K562 (cell line): ENCODE measurements around the gene PIM3. TPM values are rescaled to one million over a fixed set of nuclear protein-coding genes. Genes with fewer than 3 reads are reported as not detected.

Experiments used
- ATF2 ChIP-seq: sonication (generic); formaldehyde crosslinking; IDR thresholded peaks from 2 replicates; pipeline ENCODE4 v1.8.1; 2022; ENCODE audit warnings: missing genetic modification reagents
- CSDE1 ChIP-seq, 2 experiments: fragments of 450-650 bp; IDR thresholded peaks; 2 replicates each; pipeline ENCODE4 v1.6.1; 2016; ENCODE audit warnings: mild to moderate bottlenecking in 1 of 2
- E2F8 ChIP-seq: fragments of 450-650 bp; IDR thresholded peaks from 2 replicates; pipeline ENCODE4 v1.7.1; 2018; ENCODE audit warnings: mild to moderate bottlenecking, low read depth; ENCODE audit not compliant: partially characterized antibody
- KDM5B ChIP-seq: fragments of 200-600 bp; sonication (generic); IDR thresholded peaks from 2 replicates; pipeline ENCODE4 v1.6.1; 2012; ENCODE audit warnings: low read depth, mild to moderate bottlenecking, moderate library complexity, low read length, control low read depth, inconsistent platforms; ENCODE audit not compliant: insufficient replicate concordance
- MNT ChIP-seq, 2 experiments: fragments of 450-650 bp; conservative IDR thresholded peaks; 2 replicates each; pipeline ENCODE4 v1.6.1; 2017; ENCODE audit warnings: mild to moderate bottlenecking in 2 of 2, moderate library complexity in 2 of 2
- NR2C1 ChIP-seq, 2 experiments: fragments of 450-650 bp; IDR thresholded peaks; 2 replicates each; pipeline ENCODE4 v1.6.1; 2017; ENCODE audit warnings: mild to moderate bottlenecking in 2 of 2, antibody characterized with exemption in 1 of 2, inconsistent platforms in 1 of 2, missing compliant biosample characterization in 1 of 2, missing genetic modification characterization in 1 of 2
- POLR2A ChIP-seq: fragments of 450-650 bp; conservative IDR thresholded peaks from 2 replicates; pipeline ENCODE4 v1.6.1; 2016
- PRDM10 ChIP-seq: fragments of 450-650 bp; IDR thresholded peaks from 2 replicates; pipeline ENCODE4 v1.6.1; 2018; ENCODE audit not compliant: partially characterized antibody
- PTBP1 ChIP-seq: fragments of 200-400 bp; formaldehyde crosslinking; IDR thresholded peaks from 2 replicates; pipeline ENCODE4 v1.6.1; 2017; ENCODE audit warnings: low read depth, low read length
- TEAD2 ChIP-seq: fragments of 450-650 bp; IDR thresholded peaks from 2 replicates; pipeline ENCODE4 v1.6.1; 2016; ENCODE audit warnings: missing genetic modification characterization, control low read depth, missing compliant biosample characterization
- ZNF217 ChIP-seq: sonication (generic); formaldehyde crosslinking; IDR thresholded peaks from 2 replicates; pipeline ENCODE4 v1.8.0; 2022; ENCODE audit warnings: mild to moderate bottlenecking, missing genetic modification reagents
- ZNF584 ChIP-seq: fragments of 200-800 bp; sonication (Bioruptor generic); IDR thresholded peaks from 2 replicates; pipeline ENCODE4 v1.6.1; 2016; ENCODE audit warnings: low read depth, mild to moderate bottlenecking, missing genetic modification characterization, missing compliant biosample characterization
- ZNF780A ChIP-seq: fragments of 250-450 bp; sonication (Bioruptor Pico); IDR thresholded peaks from 2 replicates; pipeline ENCODE4 v1.5.0; 2021; ENCODE audit warnings: mild to moderate bottlenecking
- polyA plus RNA-seq, 8 experiments: library from polyadenylated mRNA; depleted of rRNA in 4 of 8; stranded (reverse) in 5 of 8; unstranded in 3 of 8; fragments of >200 nt; fragmentation: Nextera tagmentation in 2 of 8; fragmentation: Illumina TruSeq in 1 of 8; extraction: Ambion mirVana in 2 of 8; extraction: Trizol in 1 of 8; gene quantifications; 2 replicates each; pipeline versions ENCODE4 v1.2.1 to v1.2.3, GENCODE V29; 2011 to 2014; ENCODE audit warnings: inconsistent platforms in 1 of 8, missing spikeins in 1 of 8
- total RNA-seq, 7 experiments: library from RNA; depleted of rRNA in 6 of 7; stranded (reverse); fragments of >200 nt in 6 of 7; fragmentation: Illumina TruSeq in 2 of 7; extraction: Trizol in 2 of 7; gene quantifications; 2 replicates each; pipeline versions ENCODE4 v1.2.1 to v1.2.3, GENCODE V29; 2011 to 2021; ENCODE audit warnings: low replicate concordance in 1 of 7
- TF ChIP-seq, protein P1 (sequence below): sonication (generic); formaldehyde crosslinking; IDR thresholded peaks from 2 replicates; pipeline ENCODE4 v1.4.0; 2020; ENCODE audit warnings: mild to moderate bottlenecking, missing genetic modification reagents

Gene PIM3
- total and polyA plus RNA-seq, 9 of the 15 experiments (the other 6 are each of a cell fraction or from before 2014, with no cell fraction given), result 0.24 to 40.5 (median 5.3) TPM

DNA sequence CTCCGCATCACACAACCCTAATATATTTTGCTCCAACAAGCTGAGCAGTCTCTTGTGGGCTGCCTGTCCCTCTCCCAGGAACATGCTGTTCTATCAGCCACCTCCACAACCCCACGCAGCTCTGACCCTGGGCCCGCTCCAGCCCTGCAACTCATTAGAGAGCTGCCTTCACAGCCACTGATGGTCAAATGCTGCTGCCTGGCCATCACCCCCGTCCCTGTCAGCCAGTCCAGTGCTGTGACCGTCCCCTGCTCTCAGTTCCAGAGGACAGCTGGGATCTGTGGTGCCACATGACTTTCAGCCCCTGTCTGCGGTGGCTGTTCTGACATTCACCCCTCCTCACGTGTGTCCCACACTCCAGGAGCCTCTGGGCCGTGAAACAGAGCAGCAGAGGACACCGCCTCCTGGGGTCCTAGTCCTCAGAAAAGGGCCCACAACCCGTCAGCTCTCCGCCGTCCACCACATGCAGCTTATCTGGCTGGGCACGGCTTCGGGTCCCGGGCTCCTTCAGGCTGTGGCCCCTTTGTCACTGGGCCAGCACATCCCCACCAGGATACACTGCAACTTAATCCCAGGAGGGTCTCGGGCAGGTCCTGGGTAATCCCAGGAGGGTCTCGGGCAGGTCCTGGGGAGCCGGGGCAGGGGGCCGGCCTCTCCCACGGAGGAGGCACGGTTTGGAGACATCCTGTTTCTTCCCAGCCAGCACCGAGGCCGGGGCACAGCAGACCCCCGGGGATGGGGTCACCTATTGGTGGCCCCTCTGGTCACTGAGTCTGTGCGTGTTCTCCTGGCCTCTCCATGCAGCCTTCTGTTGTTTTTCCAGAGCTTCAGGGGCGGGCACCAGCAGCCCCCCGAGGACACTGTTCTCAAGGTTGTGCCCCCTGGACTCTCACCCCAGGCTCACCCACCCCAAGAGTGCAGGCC, 27.1 kb upstream of the PIM3 start (continued):
- TF ChIP-seq KDM5B (peak; percentile 12), TEAD2 (tag) (no peak), ZNF217 (CRISPR knock-in tag) (no peak), POLR2A (no peak), ZNF584 (CRISPR knock-in tag) (0 out of 2 replicates have a peak, but pooled peaks have one; percentile 7), CSDE1 (IDR thresholded peaks at IDR 0.05) (no peak), ZNF780A (CRISPR knock-in tag) (no peak), NR2C1 (IDR thresholded peaks at IDR 0.05) (no peak), NR2C1 (tag; IDR thresholded peaks at IDR 0.05) (no peak), MNT (conservative IDR thresholded peaks at IDR 0.05) (no peak), PRDM10 (peak; percentile 32), ATF2 (CRISPR knock-in tag) (no peak), PTBP1 (no peak), E2F8 (no peak)
- TF ChIP-seq, protein P1, sequence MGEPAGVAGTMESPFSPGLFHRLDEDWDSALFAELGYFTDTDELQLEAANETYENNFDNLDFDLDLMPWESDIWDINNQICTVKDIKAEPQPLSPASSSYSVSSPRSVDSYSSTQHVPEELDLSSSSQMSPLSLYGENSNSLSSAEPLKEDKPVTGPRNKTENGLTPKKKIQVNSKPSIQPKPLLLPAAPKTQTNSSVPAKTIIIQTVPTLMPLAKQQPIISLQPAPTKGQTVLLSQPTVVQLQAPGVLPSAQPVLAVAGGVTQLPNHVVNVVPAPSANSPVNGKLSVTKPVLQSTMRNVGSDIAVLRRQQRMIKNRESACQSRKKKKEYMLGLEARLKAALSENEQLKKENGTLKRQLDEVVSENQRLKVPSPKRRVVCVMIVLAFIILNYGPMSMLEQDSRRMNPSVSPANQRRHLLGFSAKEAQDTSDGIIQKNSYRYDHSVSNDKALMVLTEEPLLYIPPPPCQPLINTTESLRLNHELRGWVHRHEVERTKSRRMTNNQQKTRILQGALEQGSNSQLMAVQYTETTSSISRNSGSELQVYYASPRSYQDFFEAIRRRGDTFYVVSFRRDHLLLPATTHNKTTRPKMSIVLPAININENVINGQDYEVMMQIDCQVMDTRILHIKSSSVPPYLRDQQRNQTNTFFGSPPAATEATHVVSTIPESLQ (CRISPR knock-in tag), result no peak
